Left cardiac atrium (tissue), 4 donors: ENCODE data around the gene ABCC2. TPM values are rescaled to one million over a fixed set of nuclear protein-coding genes. Genes with fewer than 3 reads are reported as not detected.

ENCODE experiments used
- ATAC-seq, 2 donors: fragments of 200-7000 bp; cut with Tn5 transposase; one replicate each; pipeline ENCODE4 v1.9.1; 2020; ENCODE audit warnings: mild to moderate bottlenecking in 2 of 2, moderate library complexity in 2 of 2
- DNase-seq: peaks from one replicate; pipeline ENCODE4 v3.0.0-alpha.2; 2020
- intact Hi-C, 2 donors: fragments of 100-400 bp; cut with DNase I; formaldehyde crosslinking; loops; one replicate each; pipeline versions ENCODE4 v1.14.1 to v1.15.1; 2022 to 2023
- total RNA-seq, 2 donors: library from RNA; stranded (reverse); fragmentation: NEBNext Ultra II Directional; extraction: Animal tissue kit (Norgen Biotek cat#: 25700); gene quantifications; one replicate each; pipeline ENCODE4 v1.2.1, GENCODE V29; 2021
- donor health status: DM: no; HTN: yes; CAD: no.
- donor health status: DM: no; HTN: yes; CAD: no; lungs with severe emphysema.
- donor health status: DM: yes; HTN: yes; CAD: no.
- donor health status: Dilated cardiomyopathy.

The ABCC2 gene
- total RNA-seq, 2 donors from 2014 or later: 0.53 to 0.94 TPM

DNA sequence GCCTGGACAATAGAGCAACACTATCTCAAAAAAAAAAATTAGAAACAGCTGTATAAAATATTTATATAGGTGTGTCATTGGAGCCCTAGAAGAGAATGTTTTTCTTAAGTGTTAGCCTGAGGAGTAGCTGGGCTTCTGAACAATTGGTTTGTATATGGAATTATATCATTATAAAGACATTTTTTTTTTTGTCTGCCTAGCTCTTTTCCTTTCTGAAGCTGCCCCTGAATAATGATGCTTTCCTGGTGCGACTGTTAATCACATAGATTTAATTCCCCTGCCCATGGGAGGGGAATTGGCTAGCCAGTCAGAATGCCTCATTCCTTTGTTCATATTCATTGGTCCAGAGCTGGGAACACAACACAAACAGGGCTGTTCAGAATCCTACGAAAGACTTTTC lies 13.9 kb upstream of the ABCC2 start:
- DNase-seq (no peak), ATAC-seq (no peak)
- intact Hi-C loops: no loop called here

- intact Hi-C loops: no loop called here
- DNase-seq: no peak
- ATAC-seq: no peak
These were observed 12.7 kb upstream of the ABCC2 start for GRCh38 chr10:99769706-99770105.

GRCh38 chr10:99770408-99771045 lies 11.9 kb upstream of the ABCC2 start:
- intact Hi-C loops: no loop called here
- ATAC-seq (no peak), DNase-seq (no peak)

DNA sequence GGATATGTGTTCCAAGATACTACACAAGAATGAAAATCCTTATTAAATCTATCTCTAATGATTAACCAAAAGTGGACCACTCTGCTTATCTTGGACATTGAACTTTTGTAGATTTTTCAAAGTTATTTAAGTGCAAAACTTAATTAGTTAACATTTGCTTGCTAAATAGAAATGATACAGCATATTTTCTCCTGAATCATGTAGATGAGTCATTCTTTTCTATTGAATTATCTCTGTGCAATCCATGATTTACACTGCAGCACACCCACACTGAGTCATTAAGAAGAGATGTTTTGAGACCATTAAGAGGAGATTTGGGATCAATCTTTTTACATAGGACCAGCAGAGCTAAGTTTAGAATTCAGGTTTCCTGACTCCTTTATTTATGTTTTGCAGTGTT lies 6.6 kb upstream of the ABCC2 start:
- intact Hi-C loops: no loop called here
- DNase-seq (no peak), ATAC-seq (peak in 1 of 2 donors; percentile 62)

- no peak for DNase-seq
- intact Hi-C loops: no loop called here
- ATAC-seq: no peak
These were observed 4.3 kb upstream of the ABCC2 start for GRCh38 chr10:99777918-99778714.

GRCh38 chr10:99779335-99779734 lies 3.1 kb upstream of the ABCC2 start:
- intact Hi-C loops: no loop called here
- DNase-seq (no peak), ATAC-seq (peak; percentile 65 to 83)

GRCh38 chr10:99781734-99782429 lies 558 bp upstream of the ABCC2 start:
- no peak for ATAC-seq
- no peak for DNase-seq
- intact Hi-C loops: no loop called here

- ATAC-seq (peak in 1 of 2 donors; percentile 54), DNase-seq (no peak)
- intact Hi-C loops: no loop called here
These were observed 1.7 kb downstream of the ABCC2 start for GRCh38 chr10:99784016-99784726.

- ATAC-seq (no peak), DNase-seq (no peak)
- intact Hi-C loops: no loop called here
These were observed 2.4 kb downstream of the ABCC2 start for GRCh38 chr10:99784727-99785441.

DNA sequence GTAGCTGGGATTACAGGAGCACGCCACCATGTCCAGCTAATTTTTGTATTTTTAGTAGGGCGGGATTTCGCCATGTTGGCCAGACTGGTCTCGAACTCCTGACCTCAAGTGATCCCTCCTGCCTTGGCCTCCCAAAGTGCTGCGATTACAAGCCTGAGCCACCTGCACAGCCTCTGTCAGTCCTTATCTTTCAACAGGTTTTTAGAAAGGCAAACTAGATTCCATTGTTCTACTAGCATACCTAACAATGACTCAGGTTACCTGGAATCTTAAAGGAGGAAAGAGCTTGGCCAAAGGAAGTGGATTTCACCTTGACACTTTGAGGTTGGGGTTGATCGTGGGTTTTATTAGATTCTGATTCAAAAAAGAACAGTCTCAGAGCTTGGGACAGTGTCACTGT lies 3.2 kb downstream of the ABCC2 start:
- intact Hi-C loops: no loop called here
- ATAC-seq (no peak), DNase-seq (no peak)

DNA sequence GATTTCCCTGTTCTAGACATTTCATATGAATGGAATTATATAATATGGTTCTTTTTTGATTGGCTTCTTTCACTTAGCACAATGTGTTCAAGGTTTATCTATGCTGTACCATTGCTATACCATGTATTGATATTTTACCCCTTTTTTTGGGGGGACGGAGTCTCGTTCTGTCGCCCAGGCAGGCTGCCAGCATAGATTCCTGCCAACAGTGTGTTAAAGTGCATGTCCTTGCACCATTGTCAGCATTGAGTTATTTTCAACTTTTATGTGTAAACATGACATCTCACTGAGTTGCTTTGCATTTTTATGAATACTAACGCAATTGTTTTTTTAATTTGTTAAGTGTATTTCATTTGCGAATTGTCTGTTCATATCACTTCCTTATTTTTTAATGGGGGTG lies 4.9 kb downstream of the ABCC2 start:
- DNase-seq: no peak
- intact Hi-C loops: no loop called here
- no peak for ATAC-seq

GRCh38 chr10:99787782-99788445 lies 5.5 kb downstream of the ABCC2 start:
- ATAC-seq: no peak

DNA sequence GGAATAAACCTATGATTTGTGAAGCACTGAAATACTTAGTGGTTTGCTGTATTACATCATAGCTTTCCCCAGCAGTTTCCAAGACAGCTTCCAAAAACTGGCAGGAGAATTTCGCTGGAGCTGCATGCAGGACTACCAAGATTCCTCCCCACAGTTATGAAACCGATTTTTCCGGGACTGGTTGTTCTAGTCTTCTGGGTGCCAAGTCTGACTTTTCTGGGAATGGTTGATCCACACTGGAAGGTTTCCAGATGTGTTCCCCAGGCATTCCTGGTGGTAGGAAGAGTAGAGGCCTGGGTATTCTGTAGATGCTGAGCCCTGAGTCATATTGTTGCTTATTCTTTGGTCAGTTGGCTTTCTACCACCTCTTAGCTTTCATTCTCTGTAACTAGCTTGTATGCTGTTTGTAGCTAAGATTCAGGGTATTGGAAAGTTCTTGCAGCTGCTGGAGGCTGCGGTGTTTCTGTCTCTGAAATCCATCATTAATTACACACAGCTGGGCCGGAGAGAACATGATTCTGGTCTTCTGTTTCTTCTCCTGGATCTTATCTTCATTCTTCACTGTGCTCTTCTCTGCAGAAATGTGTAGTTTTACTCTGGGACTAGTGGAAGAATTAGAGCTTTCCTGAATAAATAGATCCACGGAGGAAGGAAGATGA lies 6.3 kb downstream of the ABCC2 start:
- intact Hi-C loops: no loop called here
- ATAC-seq (peak; percentile 81 to 91), DNase-seq (peak; percentile 41)

More at GRCh38 chr10:99787782-99788445, 5.5 kb downstream of the ABCC2 start:
- intact Hi-C loops: no loop called here
- DNase-seq: no peak

GRCh38 chr10:99791831-99792230 lies 9.4 kb downstream of the ABCC2 start:
- no peak for DNase-seq
- ATAC-seq: no peak
- intact Hi-C loops: no loop called here

DNA sequence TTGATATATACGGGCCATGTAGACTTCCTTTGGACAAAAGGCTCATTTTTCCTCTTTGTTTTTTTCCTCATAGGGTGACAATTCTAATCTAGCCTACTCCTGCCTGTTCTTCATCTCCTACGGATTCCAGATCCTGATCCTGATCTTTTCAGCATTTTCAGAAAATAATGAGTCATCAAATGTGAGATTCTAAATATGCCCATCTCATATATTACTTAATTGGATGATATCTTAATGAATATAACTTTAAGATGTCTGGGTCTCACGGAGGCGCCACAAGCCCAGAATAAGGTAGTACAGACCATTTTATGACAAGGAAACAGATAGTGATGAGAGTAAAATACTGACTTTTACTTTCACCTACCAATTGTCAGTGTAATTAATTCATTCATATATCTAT lies 11.4 kb downstream of the ABCC2 start:
- DNase-seq: no peak
- intact Hi-C loops: no loop called here
- ATAC-seq: no peak

DNA sequence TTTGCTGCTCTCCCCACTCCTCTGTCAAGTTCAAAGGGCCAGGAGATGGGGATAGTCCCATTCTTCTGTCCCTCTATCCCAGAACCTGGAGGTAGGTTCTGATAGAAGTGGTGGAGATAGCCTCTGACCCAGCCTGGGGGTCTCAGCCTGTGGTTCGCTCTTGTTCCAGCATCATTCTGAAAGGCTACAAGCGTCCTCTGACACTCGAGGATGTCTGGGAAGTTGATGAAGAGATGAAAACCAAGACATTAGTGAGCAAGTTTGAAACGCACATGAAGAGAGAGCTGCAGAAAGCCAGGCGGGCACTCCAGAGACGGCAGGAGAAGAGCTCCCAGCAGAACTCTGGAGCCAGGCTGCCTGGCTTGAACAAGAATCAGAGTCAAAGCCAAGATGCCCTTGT lies 14.5 kb downstream of the ABCC2 start:
- DNase-seq: no peak
- intact Hi-C loops: no loop called here
- ATAC-seq: no peak

DNA sequence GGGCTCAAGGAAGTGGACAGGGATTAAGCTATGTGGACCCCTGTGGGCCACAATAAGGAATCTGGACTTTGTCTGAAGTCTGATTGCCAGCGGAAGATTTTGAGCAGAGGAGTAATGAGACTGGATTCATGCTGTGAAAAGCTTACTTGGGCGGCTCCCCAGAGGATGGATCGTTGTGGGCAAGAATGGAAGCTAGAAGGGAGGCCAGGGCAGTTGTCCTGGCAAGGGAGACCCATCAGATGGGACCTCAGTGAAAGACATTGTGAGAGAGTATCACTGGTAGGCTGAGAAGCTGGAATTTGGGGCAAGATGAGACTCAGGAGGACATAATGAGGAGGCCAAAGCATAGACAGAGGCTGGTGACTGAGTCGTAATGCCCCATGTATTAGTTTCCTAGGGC lies 15.6 kb downstream of the ABCC2 start:
- no peak for DNase-seq
- no peak for ATAC-seq
- intact Hi-C loops: no loop called here

DNA sequence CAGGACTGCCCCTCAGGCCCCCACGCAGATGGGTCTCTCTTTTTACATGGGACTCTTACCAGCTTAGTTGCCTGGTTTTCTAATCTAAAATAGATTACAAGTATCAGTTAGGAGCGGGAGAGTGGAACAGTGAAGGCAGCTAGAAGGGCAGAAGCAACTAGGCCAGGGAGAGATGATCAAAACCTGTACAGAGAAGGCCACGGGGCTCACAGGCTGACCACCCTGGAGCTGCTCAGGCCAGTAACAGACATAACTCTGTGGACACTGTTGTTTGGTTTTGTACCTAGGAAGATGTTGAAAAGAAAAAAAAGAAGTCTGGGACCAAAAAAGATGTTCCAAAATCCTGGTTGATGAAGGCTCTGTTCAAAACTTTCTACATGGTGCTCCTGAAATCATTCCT lies 16.5 kb downstream of the ABCC2 start:
- DNase-seq (no peak), ATAC-seq (no peak)
- intact Hi-C loops: no loop called here
